Heart left ventricle (tissue), 16 donors: ENCODE results near the gene LIPG. TPM values are rescaled to one million over a fixed set of nuclear protein-coding genes. Genes with fewer than 3 reads are reported as not detected.

Experiments used
- ATAC-seq, 4 donors: fragments of 200-7000 bp; cut with Tn5 transposase; one replicate each; pipeline ENCODE4 v1.9.1; 2020 to 2022; ENCODE audit warnings: moderate library complexity in 4 of 4, mild to moderate bottlenecking in 3 of 4, moderate number of reproducible peaks in 1 of 4
- DNase-seq, 5 donors: peaks; one replicate each; pipeline ENCODE4 v3.0.0-alpha.2; 2020
- H3K27ac ChIP-seq, 12 donors: fragments of 200-600 bp; sonication (generic) in 4 of 12; one replicate each; pipeline versions ENCODE4 v1.5.0 to v1.8.0; 2016 to 2022; ENCODE audit warnings: mild to moderate bottlenecking in 2 of 12
- H3K27me3 ChIP-seq, 9 donors: fragments of 200-600 bp; sonication (generic) in 2 of 9; one replicate each; pipeline versions ENCODE4 v1.5.1 to v1.8.0; 2016 to 2022; ENCODE audit warnings: mild to moderate bottlenecking in 3 of 9
- H3K36me3 ChIP-seq, 9 donors: fragments of 200-600 bp; sonication (generic) in 2 of 9; one replicate each; pipeline versions ENCODE4 v1.5.0 to v1.8.0; 2018 to 2022; ENCODE audit warnings: mild to moderate bottlenecking in 2 of 9
- H3K4me1 ChIP-seq, 12 donors: fragments of 200-600 bp; sonication (generic) in 4 of 12; one replicate each; pipeline versions ENCODE4 v1.5.0 to v1.8.0; 2016 to 2022; ENCODE audit warnings: mild to moderate bottlenecking in 3 of 12
- H3K4me3 ChIP-seq, 12 donors: fragments of 200-600 bp; sonication (generic) in 4 of 12; one replicate each; pipeline versions ENCODE4 v1.5.0 to v1.8.0; 2017 to 2022; ENCODE audit warnings: mild to moderate bottlenecking in 9 of 12, moderate library complexity in 4 of 12
- H3K9me3 ChIP-seq, 12 donors: fragments of 200-600 bp; sonication (generic) in 4 of 12; one replicate each; pipeline versions ENCODE4 v1.5.0 to v1.8.0; 2016 to 2022; ENCODE audit warnings: mild to moderate bottlenecking in 1 of 12
- POLR2A ChIP-seq, 2 donors: fragments of 450-650 bp; IDR thresholded peaks; one replicate each; pipeline ENCODE4 v1.6.1; 2017; ENCODE audit warnings: antibody characterized with exemption in 2 of 2, mild to moderate bottlenecking in 2 of 2, moderate library complexity in 2 of 2
- whole genome bisulfite sequencing, 4 donors: extraction: QIAGEN DNeasy Blood & Tissue Kit in 2 of 4; methylation state at CpG; one replicate each; pipeline versions ENCODE4 v1.1.5 to v1.1.7; 2013 to 2018; 5-methylcytosine and 5-hydroxymethylcytosine counted together
- intact Hi-C, 10 donors: fragments of 100-400 bp; cut with DNase I; formaldehyde crosslinking; loops; one replicate each; pipeline versions ENCODE4 v1.11.1 to v1.14.2; 2022
- polyA plus RNA-seq, 2 donors: library from polyadenylated mRNA; stranded (reverse); fragments of 200-250 nt; gene quantifications; one replicate each; pipeline ENCODE4 v1.2.3, GENCODE V29; 2013
- total RNA-seq, 9 donors: library from RNA; depleted of rRNA in 2 of 9; stranded (reverse); fragments of >200 nt in 2 of 9; fragmentation: NEBNext Ultra II Directional in 3 of 9; extraction: Animal tissue kit (Norgen Biotek cat#: 25700) in 3 of 9; gene quantifications; one replicate each; pipeline versions ENCODE4 v1.1.0 to v1.2.4, GENCODE V29; 2016 to 2023
- TF ChIP-seq, protein P1 (sequence below), 12 donors: fragments of 200-600 bp; sonication (generic) in 4 of 12; IDR thresholded peaks; one replicate each; pipeline versions ENCODE4 v1.5.0 to v1.8.0; 2018 to 2022; ENCODE audit warnings: antibody characterized with exemption in 12 of 12, mild to moderate bottlenecking in 5 of 12
- donor health status: ischemic (EF 13 %, LVEDD 7.1; RV severe dilation, severe dysfunction).
- donor health status: healthy with polysubstance abuse.
- donor health status: DM: no; HTN: yes; CAD: no.
- donor health status: DM: no; HTN: no; CAD: no.
- donor health status: ischemic (EF 25% LVEDD 6.9; RV normal size, moderate dysfunction).
- donor health status: ischemic (EF 25% LVEDD 5.7; RV mildly dilated, moderate dysfunction).
- donor health status: healthy.
- donor health status: DM: yes; HTN: yes; CAD: no.
- donor health status: ischemic (EF 35%, LVEDD 5.7; RV mildly dilated, moderate dysfunction).
- donor health status: nonischemic (EF 11% LVEDD 7.7; RV severe dilation, severe dysfunction).
- donor health status: DM: yes; HTN: yes; CAD: no.
- donor health status: PGD.
- donor health status: ischemic (EF 29% LVEDD 5.4; RV normal size, mild dysfunction).
- donor health status: nonischemic (EF 23%, LVEDD 6.1; RV moderate dilation, normal function).

The LIPG gene
- total and polyA plus RNA-seq, 11 donors: 0.04 to 12.1 (median 1.1) TPM; not detected in 3

DNA sequence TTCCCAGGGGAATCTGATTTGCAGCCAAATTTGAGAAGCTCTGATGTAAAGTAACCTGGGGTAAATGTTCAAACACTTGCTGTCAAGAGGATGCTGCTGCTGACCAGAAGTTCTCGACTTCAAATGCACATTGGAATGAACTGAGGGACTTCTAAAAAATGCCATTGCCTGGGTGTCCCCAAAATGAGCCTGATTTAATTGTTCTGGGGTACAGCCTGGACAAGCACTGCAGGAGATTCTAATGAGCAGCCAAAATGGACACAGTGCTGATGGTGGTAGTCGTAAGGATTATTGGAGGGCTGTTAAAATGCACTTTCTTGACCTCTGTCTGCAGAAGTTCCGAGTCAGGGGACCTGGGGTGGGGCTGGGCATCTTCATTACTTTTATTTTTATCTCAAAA lies 49.5 kb downstream of the LIPG start:
- Histone ChIP-seq H3K4me1 (no peaks in the 10 kb centered on the region), H3K36me3 (no peaks in the 10 kb centered on the region), H3K4me3 (no peak overlapping the region), H3K27ac (no peak overlapping the region), H3K27me3 (peaks cover 0 to 13% (median 0%) of the 10 kb centered on the region in 9 donors), H3K9me3 (no peaks in the 10 kb centered on the region)
- intact Hi-C loops: no loop called here
- no peak for DNase-seq
- ATAC-seq: no peak
- WGBS, 4 donors: 80 to 91% (median 85%) methylated on average over 3 of the region's 3 CpGs
- TF ChIP-seq, protein P1, sequence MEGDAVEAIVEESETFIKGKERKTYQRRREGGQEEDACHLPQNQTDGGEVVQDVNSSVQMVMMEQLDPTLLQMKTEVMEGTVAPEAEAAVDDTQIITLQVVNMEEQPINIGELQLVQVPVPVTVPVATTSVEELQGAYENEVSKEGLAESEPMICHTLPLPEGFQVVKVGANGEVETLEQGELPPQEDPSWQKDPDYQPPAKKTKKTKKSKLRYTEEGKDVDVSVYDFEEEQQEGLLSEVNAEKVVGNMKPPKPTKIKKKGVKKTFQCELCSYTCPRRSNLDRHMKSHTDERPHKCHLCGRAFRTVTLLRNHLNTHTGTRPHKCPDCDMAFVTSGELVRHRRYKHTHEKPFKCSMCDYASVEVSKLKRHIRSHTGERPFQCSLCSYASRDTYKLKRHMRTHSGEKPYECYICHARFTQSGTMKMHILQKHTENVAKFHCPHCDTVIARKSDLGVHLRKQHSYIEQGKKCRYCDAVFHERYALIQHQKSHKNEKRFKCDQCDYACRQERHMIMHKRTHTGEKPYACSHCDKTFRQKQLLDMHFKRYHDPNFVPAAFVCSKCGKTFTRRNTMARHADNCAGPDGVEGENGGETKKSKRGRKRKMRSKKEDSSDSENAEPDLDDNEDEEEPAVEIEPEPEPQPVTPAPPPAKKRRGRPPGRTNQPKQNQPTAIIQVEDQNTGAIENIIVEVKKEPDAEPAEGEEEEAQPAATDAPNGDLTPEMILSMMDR (IDR thresholded peaks at IDR 0.05): no peak
- TF ChIP-seq POLR2A (IDR thresholded peaks at IDR 0.05): no peak

DNA sequence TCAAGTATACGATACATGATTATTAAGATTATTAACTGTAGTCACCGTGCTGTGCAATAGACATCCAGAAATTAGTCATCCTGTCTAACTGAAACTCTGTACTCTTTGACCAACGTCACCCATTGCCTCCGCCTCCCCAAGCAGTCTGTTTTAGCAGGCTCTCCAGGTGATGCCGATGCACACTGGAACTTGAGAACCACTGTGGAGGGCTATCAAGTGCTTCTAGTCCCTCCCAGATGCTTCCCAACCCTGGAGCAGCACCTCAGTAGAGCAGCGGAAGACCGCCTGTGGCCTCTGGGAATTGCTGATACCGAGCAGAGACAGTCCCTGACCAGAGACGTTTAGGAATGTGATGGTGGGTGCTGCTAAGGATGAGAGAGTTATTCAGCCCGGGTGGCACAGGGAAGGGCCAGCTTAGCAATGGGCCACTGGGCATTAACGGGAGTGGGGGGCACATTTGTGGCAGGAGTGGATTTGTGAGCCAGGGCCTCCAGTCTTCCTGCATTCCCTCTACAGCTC lies 50.7 kb downstream of the LIPG start:
- no peak overlapping the region for H3K27ac ChIP-seq
- H3K27me3 ChIP-seq: peaks cover 0 to 13% (median 0%) of the 10 kb centered on the region in 9 donors
- no peaks in the 10 kb centered on the region for H3K36me3 ChIP-seq
- no peaks in the 10 kb centered on the region for H3K9me3 ChIP-seq
- DNase-seq (no peak), ATAC-seq (no peak)
- 61 to 71% (median 64%) methylated on average over 11 of the region's 11 CpGs for WGBS, 4 donors
- intact Hi-C loops: no loop called here
- no peaks in the 10 kb centered on the region for H3K4me1 ChIP-seq
- TF ChIP-seq POLR2A (IDR thresholded peaks at IDR 0.05): no peak
- H3K4me3 ChIP-seq: no peak overlapping the region

DNA sequence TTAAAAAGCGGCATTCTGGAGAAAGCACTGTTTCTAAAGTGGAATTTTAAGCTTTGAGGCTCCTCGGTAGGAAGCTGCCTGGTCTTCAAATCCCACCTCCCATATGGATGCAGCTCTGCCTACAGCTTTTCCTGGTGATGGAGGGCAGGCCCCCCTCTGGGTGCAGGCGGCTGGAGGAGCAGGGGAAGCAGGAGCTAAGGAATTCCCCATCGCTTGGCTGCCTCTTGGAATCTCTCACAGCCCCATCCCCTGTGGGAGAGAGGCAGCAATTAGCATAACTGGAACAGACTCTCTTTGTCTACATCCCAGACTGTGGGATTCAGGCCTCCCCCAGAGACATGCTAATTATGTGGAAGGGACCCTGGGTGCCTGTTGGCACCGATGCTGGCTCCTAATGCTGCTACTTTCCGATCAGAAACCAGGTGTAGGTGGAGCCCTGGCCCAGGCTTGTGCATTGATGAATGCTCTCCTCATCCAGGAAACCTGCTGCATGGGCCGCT lies 51.3 kb downstream of the LIPG start:
- ATAC-seq: no peak
- H3K9me3 ChIP-seq: no peaks in the 10 kb centered on the region
- H3K27ac ChIP-seq: no peak overlapping the region
- intact Hi-C loops: no loop called here
- WGBS, 4 donors: 41 to 56% (median 44%) methylated on average over 7 of the region's 7 CpGs
- H3K4me3 ChIP-seq: no peak overlapping the region
- H3K4me1 ChIP-seq: no peaks in the 10 kb centered on the region
- peaks cover 0 to 13% (median 0%) of the 10 kb centered on the region in 9 donors for H3K27me3 ChIP-seq
- no peaks in the 10 kb centered on the region for H3K36me3 ChIP-seq
- no peak for DNase-seq
- TF ChIP-seq, protein P1 (IDR thresholded peaks at IDR 0.05): no peak
- no peak for TF ChIP-seq POLR2A (IDR thresholded peaks at IDR 0.05)

DNA sequence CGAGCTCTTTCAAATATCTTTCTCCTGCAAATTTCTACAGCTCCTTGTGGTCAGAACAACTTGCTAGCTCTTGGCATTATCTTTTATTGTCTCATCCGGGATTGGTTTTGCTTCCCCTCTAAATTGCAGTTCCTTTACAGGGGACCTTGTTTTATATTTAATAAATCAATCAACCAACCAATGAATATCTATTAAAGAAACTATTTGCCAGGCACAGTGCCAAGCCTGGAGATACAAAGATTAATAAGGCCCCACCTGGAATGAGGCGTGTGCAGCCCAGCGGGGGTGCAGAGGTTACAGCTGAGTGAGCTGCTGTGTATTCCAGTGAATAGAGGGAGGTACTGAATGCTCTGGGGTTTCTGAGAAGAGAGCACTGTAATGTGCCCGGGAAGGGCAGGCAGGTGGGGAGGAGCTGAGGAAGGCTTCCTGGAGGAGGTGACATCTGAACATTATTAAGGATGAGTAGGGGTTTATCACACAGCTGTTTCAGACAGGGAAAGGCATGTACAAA lies 51.8 kb downstream of the LIPG start:
- H3K4me3 ChIP-seq: no peak overlapping the region
- H3K27me3 ChIP-seq: peaks cover 0 to 13% (median 0%) of the 10 kb centered on the region in 9 donors
- no peak overlapping the region for H3K27ac ChIP-seq
- ATAC-seq (no peak), DNase-seq (no peak)
- peaks cover 0 to 2% (median 0%) of the 10 kb centered on the region in 12 donors for H3K4me1 ChIP-seq
- no peaks in the 10 kb centered on the region for H3K36me3 ChIP-seq
- intact Hi-C loops: no loop called here
- 56 to 69% (median 62%) methylated on average over 5 of the region's 5 CpGs for WGBS, 4 donors
- H3K9me3 ChIP-seq: no peaks in the 10 kb centered on the region
- TF ChIP-seq, protein P1 (IDR thresholded peaks at IDR 0.05): no peak
